GM23338 (cell line): ENCODE results near the gene CDC23. TPM values are rescaled to one million over a fixed set of nuclear protein-coding genes. Genes with fewer than 3 reads are reported as not detected.

Experiments used
- polyA plus RNA-seq: library from polyadenylated mRNA; unstranded; fragments of >200 nt; fragmentation: Nextera tagmentation; extraction: Ambion mirVana; gene quantifications from 2 replicates; pipeline ENCODE4 v1.2.1, GENCODE V29; 2016
- total RNA-seq: library from RNA; depleted of rRNA; stranded (reverse); fragments of >200 nt; shearing (Covaris generic); gene quantifications from 2 replicates; pipeline ENCODE4 v1.2.3, GENCODE V29; 2014; rRNA removed

CDC23 gene
- total and polyA plus RNA-seq, 2 experiments from 2014 or later: 28.0 to 45.9 TPM

Other genes starting within 250 kb of the CDC23 start
- gene FAM13B, start 180.2 kb downstream of the CDC23 start, total RNA-seq: 24.6 and 30.2 TPM in 2 replicates
- gene FAM13B, start 180.2 kb downstream of the CDC23 start, polyA plus RNA-seq: 9.6 and 12.9 TPM in 2 replicates
- not detected in 2 replicates for gene WNT8A, start 129.3 kb downstream of the CDC23 start, total RNA-seq
- gene WNT8A, start 129.3 kb downstream of the CDC23 start, polyA plus RNA-seq: not detected in 2 replicates
- not detected in 2 replicates for gene NME5, start 73.9 kb downstream of the CDC23 start, total RNA-seq
- 0.45 and 1.1 TPM in 2 replicates for gene NME5, start 73.9 kb downstream of the CDC23 start, polyA plus RNA-seq
- 39.1 and 45.8 TPM in 2 replicates for gene BRD8, start 34.7 kb downstream of the CDC23 start, total RNA-seq
- 109 and 117 TPM in 2 replicates for gene BRD8, start 34.7 kb downstream of the CDC23 start, polyA plus RNA-seq
- 60.4 and 64.9 TPM in 2 replicates for gene KIF20A, start 34.2 kb downstream of the CDC23 start, total RNA-seq
- gene KIF20A, start 34.2 kb downstream of the CDC23 start, polyA plus RNA-seq: 35.8 and 41.0 TPM in 2 replicates
- gene GFRA3, start 61.3 kb upstream of the CDC23 start, total RNA-seq: 0.39 and 1.1 TPM in 2 replicates
- gene GFRA3, start 61.3 kb upstream of the CDC23 start, polyA plus RNA-seq: 1.1 and 1.2 TPM in 2 replicates
- gene CDC25C, start 118.5 kb upstream of the CDC23 start, total RNA-seq: 25.6 and 29.9 TPM in 2 replicates
- 20.0 and 20.9 TPM in 2 replicates for gene CDC25C, start 118.5 kb upstream of the CDC23 start, polyA plus RNA-seq
- gene FAM53C, start 124.9 kb upstream of the CDC23 start, total RNA-seq: 45.0 and 49.9 TPM in 2 replicates
- gene FAM53C, start 124.9 kb upstream of the CDC23 start, polyA plus RNA-seq: 20.4 and 21.0 TPM in 2 replicates
- gene KDM3B, start 139.4 kb upstream of the CDC23 start, total RNA-seq: 86.6 and 90.3 TPM in 2 replicates
- gene KDM3B, start 139.4 kb upstream of the CDC23 start, polyA plus RNA-seq: 25.8 TPM in 2 replicates
- 23.0 and 29.8 TPM in 2 replicates for gene REEP2, start 225.7 kb upstream of the CDC23 start, total RNA-seq
- 20.5 and 21.1 TPM in 2 replicates for gene REEP2, start 225.7 kb upstream of the CDC23 start, polyA plus RNA-seq